ENCODE results near the gene EMX2. TPM values are rescaled to one million over a fixed set of nuclear protein-coding genes. Genes with fewer than 3 reads are reported as not detected.

EMX2 gene
- total RNA-seq, 4 donors from 2014 or later, result not detected

GRCh38 chr10:117553815-117554172 lies 11.2 kb downstream of the EMX2 start:
- Histone ChIP-seq H3K9me3 (no peaks in the 10 kb centered on the region), H3K4me1 (peaks cover 0 to 12% (median 0%) of the 10 kb centered on the region in 4 donors), H3K36me3 (no peaks in the 10 kb centered on the region), H3K27ac (no peak overlapping the region), H3K27me3 (peaks cover 0 to 45% of the 10 kb centered on the region in 2 donors), H3K4me3 (no peak overlapping the region)
- DNase-seq, result no peak
- TF ChIP-seq CTCF (IDR thresholded peaks at IDR 0.05) (no peak), POLR2A (IDR thresholded peaks at IDR 0.05) (no peak)

GRCh38 chr10:117554241-117554814 lies 11.8 kb downstream of the EMX2 start:
- Histone ChIP-seq H3K4me1 (peaks cover 0 to 12% (median 0%) of the 10 kb centered on the region in 4 donors), H3K9me3 (no peaks in the 10 kb centered on the region), H3K36me3 (no peaks in the 10 kb centered on the region), H3K4me3 (no peak overlapping the region), H3K27me3 (peaks cover 0 to 42% of the 10 kb centered on the region in 2 donors), H3K27ac (no peak overlapping the region)
- no peak for DNase-seq
- TF ChIP-seq CTCF (IDR thresholded peaks at IDR 0.05), result no peak
- TF ChIP-seq POLR2A (IDR thresholded peaks at IDR 0.05), result no peak

GRCh38 chr10:117555017-117555416 lies 12.5 kb downstream of the EMX2 start:
- Histone ChIP-seq H3K36me3 (no peaks in the 10 kb centered on the region), H3K4me1 (peaks cover 0 to 12% (median 0%) of the 10 kb centered on the region in 4 donors), H3K27me3 (peaks cover 0 to 42% of the 10 kb centered on the region in 2 donors), H3K9me3 (no peaks in the 10 kb centered on the region), H3K4me3 (no peak overlapping the region), H3K27ac (no peak overlapping the region)
- DNase-seq, result no peak
- TF ChIP-seq CTCF (IDR thresholded peaks at IDR 0.05) (no peak), POLR2A (IDR thresholded peaks at IDR 0.05) (no peak)

GRCh38 chr10:117555863-117556262 lies 13.3 kb downstream of the EMX2 start:
- no peak overlapping the region for H3K27ac ChIP-seq
- DNase-seq, result no peak
- H3K27me3 ChIP-seq, result peaks cover 0 to 42% of the 10 kb centered on the region in 2 donors
- TF ChIP-seq CTCF (IDR thresholded peaks at IDR 0.05), result no peak
- no peaks in the 10 kb centered on the region for H3K36me3 ChIP-seq
- no peaks in the 10 kb centered on the region for H3K9me3 ChIP-seq
- peaks cover 0 to 12% (median 0%) of the 10 kb centered on the region in 4 donors for H3K4me1 ChIP-seq
- H3K4me3 ChIP-seq, result no peak overlapping the region

GRCh38 chr10:117556356-117556755 lies 13.8 kb downstream of the EMX2 start:
- no peak for TF ChIP-seq CTCF (IDR thresholded peaks at IDR 0.05)
- no peak for TF ChIP-seq POLR2A (IDR thresholded peaks at IDR 0.05)
- peaks cover 0 to 12% (median 0%) of the 10 kb centered on the region in 4 donors for H3K4me1 ChIP-seq
- no peak overlapping the region for H3K4me3 ChIP-seq
- DNase-seq, result no peak
- no peak overlapping the region for H3K27ac ChIP-seq
- H3K27me3 ChIP-seq, result peaks cover 0 to 38% of the 10 kb centered on the region in 2 donors
- H3K9me3 ChIP-seq, result no peaks in the 10 kb centered on the region
- H3K36me3 ChIP-seq, result no peaks in the 10 kb centered on the region

- no peak overlapping the region for H3K4me3 ChIP-seq
- H3K4me1 ChIP-seq, result no peaks in the 10 kb centered on the region
- no peak overlapping the region for H3K27ac ChIP-seq
- peaks cover 0 to 11% of the 10 kb centered on the region in 2 donors for H3K27me3 ChIP-seq
- DNase-seq, result no peak
- no peaks in the 10 kb centered on the region for H3K9me3 ChIP-seq
- TF ChIP-seq POLR2A (IDR thresholded peaks at IDR 0.05) (no peak), CTCF (IDR thresholded peaks at IDR 0.05) (no peak)
- H3K36me3 ChIP-seq, result no peaks in the 10 kb centered on the region
Measured at GRCh38 chr10:117559712-117560111, 17.2 kb downstream of the EMX2 start.

All from Peyer's patch (tissue), 4 donors.